Sigmoid colon (tissue), 7 donors: ENCODE data around the gene LRFN3. TPM values are rescaled to one million over a fixed set of nuclear protein-coding genes. Genes with fewer than 3 reads are reported as not detected.

Experiments
- DNase-seq: peaks from one replicate; pipeline ENCODE4 v3.0.0-alpha.2; 2019
- H3K27ac ChIP-seq, 4 donors: fragments of 200-600 bp; sonication (generic); one replicate each; pipeline ENCODE4 v1.5.1; 2016 to 2019; ENCODE audit warnings: mild to moderate bottlenecking in 1 of 4
- H3K27me3 ChIP-seq, 3 donors: fragments of 200-600 bp; sonication (generic); one replicate each; pipeline ENCODE4 v1.5.1; 2019; ENCODE audit warnings: mild to moderate bottlenecking in 1 of 3
- H3K36me3 ChIP-seq, 4 donors: fragments of 200-600 bp; sonication (generic); one replicate each; pipeline ENCODE4 v1.5.1; 2016 to 2019
- H3K4me1 ChIP-seq, 4 donors: fragments of 200-600 bp; sonication (generic); one replicate each; pipeline ENCODE4 v1.5.1; 2017 to 2019
- H3K4me3 ChIP-seq, 4 donors: fragments of 200-600 bp; sonication (generic); one replicate each; pipeline ENCODE4 v1.5.1; 2017 to 2019; ENCODE audit warnings: mild to moderate bottlenecking in 2 of 4, moderate library complexity in 1 of 4
- H3K9me3 ChIP-seq, 4 donors: fragments of 200-600 bp in 3 of 4; sonication (generic) in 3 of 4; one replicate each; pipeline versions ENCODE4 v1.5.1 to v1.6.1; 2013 to 2019
- EP300 ChIP-seq, 4 donors: sonication (generic); formaldehyde crosslinking; IDR thresholded peaks; one replicate each; pipeline ENCODE4 v1.6.1; 2017; ENCODE audit warnings: antibody characterized with exemption in 4 of 4
- POLR2A ChIP-seq, 2 donors: fragments of 450-650 bp; IDR thresholded peaks; one replicate each; pipeline ENCODE4 v1.6.1; 2016; ENCODE audit warnings: antibody characterized with exemption in 2 of 2, mild to moderate bottlenecking in 2 of 2, moderate library complexity in 2 of 2
- POLR2AphosphoS5 ChIP-seq, 4 donors: sonication (generic); formaldehyde crosslinking; IDR thresholded peaks; one replicate each; pipeline ENCODE4 v1.6.1; 2017; ENCODE audit warnings: antibody characterized with exemption in 4 of 4
- WGBS, 2 donors: extraction: QIAGEN DNeasy Blood & Tissue Kit; methylation state at CpG; one replicate each; pipeline ENCODE4 v1.1.7; 2013; 5-methylcytosine and 5-hydroxymethylcytosine counted together
- intact Hi-C: fragments of 100-400 bp; cut with DNase I; formaldehyde crosslinking; loops from one replicate; pipeline ENCODE4 v1.15.1; 2023
- polyA plus RNA-seq, 3 donors: library from polyadenylated mRNA; stranded (reverse); fragments of 200-250 nt; gene quantifications; one replicate each; pipeline ENCODE4 v1.2.3, GENCODE V29; 2013
- total RNA-seq, 4 donors: library from RNA; depleted of rRNA; stranded (reverse); fragments of >200 nt; gene quantifications; one replicate each; pipeline ENCODE4 v1.1.0, GENCODE V29; 2016
- TF ChIP-seq, protein P1 (sequence below), 4 experiments: fragments of 450-650 bp in 3 of 4; fragments of 200-600 bp in 1 of 4; IDR thresholded peaks; one replicate each; pipeline ENCODE4 v1.5.1; 2016 to 2019; ENCODE audit warnings: antibody characterized with exemption in 4 of 4, mild to moderate bottlenecking in 3 of 4, moderate library complexity in 2 of 4
- donor health status: healthy with polysubstance abuse.
- donor health status: Bipolar disorder and iron deficiency.
- donor health status: healthy.

LRFN3 gene
- total and polyA plus RNA-seq, 7 donors: 4.6 to 9.7 (median 6.4) TPM

- intact Hi-C loops: no loop called here
- no peaks in the 10 kb centered on the region for H3K27me3 ChIP-seq
- peaks cover 0 to 34% (median 9%) of the 10 kb centered on the region in 4 donors for H3K36me3 ChIP-seq
- DNase-seq: no peak
- H3K27ac ChIP-seq: peak overlapping the region in 1 of 4 donors; percentile 83
- WGBS, 2 donors: 88% methylated on average over 13 of the region's 13 CpGs
- peak overlapping the region in 1 of 4 donors; percentile 95 for H3K4me3 ChIP-seq
- TF ChIP-seq POLR2A (IDR thresholded peaks at IDR 0.05) (no peak), POLR2AphosphoS5 (IDR thresholded peaks at IDR 0.05) (no peak), EP300 (IDR thresholded peaks at IDR 0.05) (no peak)
- TF ChIP-seq, protein P1, sequence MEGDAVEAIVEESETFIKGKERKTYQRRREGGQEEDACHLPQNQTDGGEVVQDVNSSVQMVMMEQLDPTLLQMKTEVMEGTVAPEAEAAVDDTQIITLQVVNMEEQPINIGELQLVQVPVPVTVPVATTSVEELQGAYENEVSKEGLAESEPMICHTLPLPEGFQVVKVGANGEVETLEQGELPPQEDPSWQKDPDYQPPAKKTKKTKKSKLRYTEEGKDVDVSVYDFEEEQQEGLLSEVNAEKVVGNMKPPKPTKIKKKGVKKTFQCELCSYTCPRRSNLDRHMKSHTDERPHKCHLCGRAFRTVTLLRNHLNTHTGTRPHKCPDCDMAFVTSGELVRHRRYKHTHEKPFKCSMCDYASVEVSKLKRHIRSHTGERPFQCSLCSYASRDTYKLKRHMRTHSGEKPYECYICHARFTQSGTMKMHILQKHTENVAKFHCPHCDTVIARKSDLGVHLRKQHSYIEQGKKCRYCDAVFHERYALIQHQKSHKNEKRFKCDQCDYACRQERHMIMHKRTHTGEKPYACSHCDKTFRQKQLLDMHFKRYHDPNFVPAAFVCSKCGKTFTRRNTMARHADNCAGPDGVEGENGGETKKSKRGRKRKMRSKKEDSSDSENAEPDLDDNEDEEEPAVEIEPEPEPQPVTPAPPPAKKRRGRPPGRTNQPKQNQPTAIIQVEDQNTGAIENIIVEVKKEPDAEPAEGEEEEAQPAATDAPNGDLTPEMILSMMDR (IDR thresholded peaks at IDR 0.05): no peak
- H3K4me1 ChIP-seq: peaks cover 0 to 34% (median 26%) of the 10 kb centered on the region in 4 donors
- H3K9me3 ChIP-seq: no peaks in the 10 kb centered on the region
These were observed 2.4 kb downstream of the LRFN3 start for GRCh38 chr19:35938282-35939224.

DNA sequence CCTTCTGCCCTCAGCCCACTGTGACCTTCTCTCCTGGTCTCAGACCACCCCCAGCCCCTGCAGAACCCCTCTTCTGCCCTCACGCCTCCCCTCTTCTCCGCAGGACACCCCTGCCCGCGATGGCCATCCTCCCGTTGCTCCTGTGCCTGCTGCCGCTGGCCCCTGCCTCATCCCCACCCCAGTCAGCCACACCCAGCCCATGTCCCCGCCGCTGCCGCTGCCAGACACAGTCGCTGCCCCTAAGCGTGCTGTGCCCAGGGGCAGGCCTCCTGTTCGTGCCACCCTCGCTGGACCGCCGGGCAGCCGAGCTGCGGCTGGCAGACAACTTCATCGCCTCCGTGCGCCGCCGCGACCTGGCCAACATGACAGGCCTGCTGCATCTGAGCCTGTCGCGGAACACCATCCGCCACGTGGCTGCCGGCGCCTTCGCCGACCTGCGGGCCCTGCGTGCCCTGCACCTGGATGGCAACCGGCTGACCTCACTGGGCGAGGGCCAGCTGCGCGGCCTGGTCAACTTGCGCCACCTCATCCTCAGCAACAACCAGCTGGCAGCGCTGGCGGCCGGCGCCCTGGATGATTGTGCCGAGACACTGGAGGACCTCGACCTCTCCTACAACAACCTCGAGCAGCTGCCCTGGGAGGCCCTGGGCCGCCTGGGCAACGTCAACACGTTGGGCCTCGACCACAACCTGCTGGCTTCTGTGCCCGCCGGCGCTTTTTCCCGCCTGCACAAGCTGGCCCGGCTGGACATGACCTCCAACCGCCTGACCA lies 3.3 kb downstream of the LRFN3 start:
- Histone ChIP-seq H3K27me3 (no peaks in the 10 kb centered on the region), H3K36me3 (peaks cover 2 to 36% (median 10%) of the 10 kb centered on the region in 4 donors), H3K4me3 (no peak overlapping the region), H3K27ac (no peak overlapping the region), H3K9me3 (no peaks in the 10 kb centered on the region), H3K4me1 (peaks cover 0 to 34% (median 26%) of the 10 kb centered on the region in 4 donors)
- intact Hi-C loops: no loop called here
- 94% methylated on average over 55 of the region's 55 CpGs for whole genome bisulfite sequencing, 2 donors
- no peak for TF ChIP-seq POLR2A (IDR thresholded peaks at IDR 0.05)
- TF ChIP-seq, protein P1 (IDR thresholded peaks at IDR 0.05): no peak
- no peak for DNase-seq

DNA sequence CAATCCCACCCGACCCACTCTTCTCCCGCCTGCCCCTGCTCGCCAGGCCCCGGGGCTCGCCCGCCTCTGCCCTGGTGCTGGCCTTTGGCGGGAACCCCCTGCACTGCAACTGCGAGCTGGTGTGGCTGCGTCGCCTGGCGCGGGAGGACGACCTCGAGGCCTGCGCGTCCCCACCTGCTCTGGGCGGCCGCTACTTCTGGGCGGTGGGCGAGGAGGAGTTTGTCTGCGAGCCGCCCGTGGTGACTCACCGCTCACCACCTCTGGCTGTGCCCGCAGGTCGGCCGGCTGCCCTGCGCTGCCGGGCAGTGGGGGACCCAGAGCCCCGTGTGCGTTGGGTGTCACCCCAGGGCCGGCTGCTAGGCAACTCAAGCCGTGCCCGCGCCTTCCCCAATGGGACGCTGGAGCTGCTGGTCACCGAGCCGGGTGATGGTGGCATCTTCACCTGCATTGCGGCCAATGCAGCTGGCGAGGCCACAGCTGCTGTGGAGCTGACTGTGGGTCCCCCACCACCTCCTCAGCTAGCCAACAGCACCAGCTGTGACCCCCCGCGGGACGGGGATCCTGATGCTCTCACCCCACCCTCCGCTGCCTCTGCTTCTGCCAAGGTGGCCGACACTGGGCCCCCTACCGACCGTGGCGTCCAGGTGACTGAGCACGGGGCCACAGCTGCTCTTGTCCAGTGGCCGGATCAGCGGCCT lies 4.1 kb downstream of the LRFN3 start:
- H3K36me3 ChIP-seq: peaks cover 4 to 42% (median 14%) of the 10 kb centered on the region in 4 donors
- no peak overlapping the region for H3K4me3 ChIP-seq
- TF ChIP-seq POLR2AphosphoS5 (IDR thresholded peaks at IDR 0.05) (no peak), EP300 (IDR thresholded peaks at IDR 0.05) (no peak), POLR2A (IDR thresholded peaks at IDR 0.05) (no peak)
- TF ChIP-seq, protein P1 (IDR thresholded peaks at IDR 0.05): no peak
- no peak for DNase-seq
- no peak overlapping the region for H3K27ac ChIP-seq
- no peaks in the 10 kb centered on the region for H3K27me3 ChIP-seq
- no peaks in the 10 kb centered on the region for H3K9me3 ChIP-seq
- H3K4me1 ChIP-seq: peaks cover 0 to 31% (median 25%) of the 10 kb centered on the region in 4 donors
- 95 to 96% methylated on average over 51 of the region's 51 CpGs for WGBS, 2 donors
- intact Hi-C loops: no loop called here

- Histone ChIP-seq H3K4me3 (no peak overlapping the region), H3K36me3 (peaks cover 4 to 42% (median 15%) of the 10 kb centered on the region in 4 donors), H3K4me1 (peaks cover 0 to 25% (median 19%) of the 10 kb centered on the region in 4 donors), H3K9me3 (no peaks in the 10 kb centered on the region), H3K27ac (no peak overlapping the region), H3K27me3 (no peaks in the 10 kb centered on the region)
- intact Hi-C loops: no loop called here
- DNase-seq: no peak
- WGBS, 2 donors: 51 to 72% methylated on average over 4 of the region's 4 CpGs
- no peak for TF ChIP-seq POLR2AphosphoS5 (IDR thresholded peaks at IDR 0.05)
- TF ChIP-seq, protein P1 (IDR thresholded peaks at IDR 0.05): no peak
- TF ChIP-seq EP300 (IDR thresholded peaks at IDR 0.05): no peak
- TF ChIP-seq POLR2A (IDR thresholded peaks at IDR 0.05): no peak
These were observed 4.7 kb downstream of the LRFN3 start for GRCh38 chr19:35940839-35941238.
